ENCODE data around the gene DIP2C.
"Not testable (repeated sequence)": the region's sequence is repeated elsewhere in the genome, so short reads cannot be mapped to it uniquely, and the experiment has no call there.

Gene DIP2C

GRCh38 chr10:596725-597345 is 92.6 kb downstream of the DIP2C start:
- H3F3A ChIP-seq (ENCODE audit: low read depth), result no peaks in the 10 kb centered on the region
- H3K9me3 ChIP-seq (ENCODE audit: insufficient read depth, low read depth, low read length), result no peaks in the 10 kb centered on the region
- no peak overlapping the region for H3K4me2 ChIP-seq (ENCODE audit: low read depth, low read length, poor library complexity, severe bottlenecking)
- no peaks in the 10 kb centered on the region for H4K20me1 ChIP-seq (ENCODE audit: insufficient read depth, low read length, poor library complexity, severe bottlenecking)
- H3K4me3 ChIP-seq (ENCODE audit: low read length, poor library complexity, severe bottlenecking), result no peak overlapping the region
- H3K4me1 ChIP-seq (ENCODE audit: insufficient read depth, low read length, poor library complexity, severe bottlenecking), result no peaks in the 10 kb centered on the region
- H3K79me2 ChIP-seq (ENCODE audit: insufficient read depth, low read length), result no peaks in the 10 kb centered on the region
- H3K36me3 ChIP-seq (ENCODE audit: insufficient read depth, low read length), result no peaks in the 10 kb centered on the region
- no peaks in the 10 kb centered on the region for H3K27me3 ChIP-seq (ENCODE audit: insufficient read depth, low read length, poor library complexity, severe bottlenecking)
- no peak overlapping the region for H2AFZ ChIP-seq (ENCODE audit: low read length)
- no peaks in the 10 kb centered on the region for H3K9me2 ChIP-seq (replicated peaks; ENCODE audit: low read depth, low read length)
- no peak overlapping the region for H3K9ac ChIP-seq (ENCODE audit: low read depth, low read length, poor library complexity, severe bottlenecking)
- no peak for TF ChIP-seq CTCF (conservative IDR thresholded peaks at IDR 0.05; ENCODE audit: low read length)
- TF ChIP-seq EZH2phosphoT487 (IDR thresholded peaks at IDR 0.05; ENCODE audit: borderline replicate concordance), result no peak

GRCh38 chr10:596131-596530 is 93.3 kb downstream of the DIP2C start:
- not testable (repeated sequence) for H3K4me1 ChIP-seq (ENCODE audit: insufficient read depth, low read length, poor library complexity, severe bottlenecking); H3K4me2 ChIP-seq (ENCODE audit: low read depth, low read length, poor library complexity, severe bottlenecking); H3K27me3 ChIP-seq (ENCODE audit: insufficient read depth, low read length, poor library complexity, severe bottlenecking); H3K9ac ChIP-seq (ENCODE audit: low read depth, low read length, poor library complexity, severe bottlenecking); H3K79me2 ChIP-seq (ENCODE audit: insufficient read depth, low read length); H3K9me2 ChIP-seq (replicated peaks; ENCODE audit: low read depth, low read length); H3K36me3 ChIP-seq (ENCODE audit: insufficient read depth, low read length); H2AFZ ChIP-seq (ENCODE audit: low read length); H3K4me3 ChIP-seq (ENCODE audit: low read length, poor library complexity, severe bottlenecking); H3F3A ChIP-seq (ENCODE audit: low read depth); H4K20me1 ChIP-seq (ENCODE audit: insufficient read depth, low read length, poor library complexity, severe bottlenecking); H3K9me3 ChIP-seq (ENCODE audit: insufficient read depth, low read depth, low read length)

GRCh38 chr10:595473-595872 is 94.0 kb downstream of the DIP2C start:
- Histone ChIP-seq H4K20me1 (ENCODE audit: insufficient read depth, low read length, poor library complexity, severe bottlenecking) (no peaks in the 10 kb centered on the region), H3K9me3 (ENCODE audit: insufficient read depth, low read depth, low read length) (no peaks in the 10 kb centered on the region), H3K79me2 (ENCODE audit: insufficient read depth, low read length) (no peaks in the 10 kb centered on the region), H3F3A (ENCODE audit: low read depth) (no peaks in the 10 kb centered on the region), H3K9me2 (replicated peaks; ENCODE audit: low read depth, low read length) (no peaks in the 10 kb centered on the region), H3K9ac (ENCODE audit: low read depth, low read length, poor library complexity, severe bottlenecking) (no peak overlapping the region), H3K4me3 (ENCODE audit: low read length, poor library complexity, severe bottlenecking) (no peak overlapping the region), H3K4me2 (ENCODE audit: low read depth, low read length, poor library complexity, severe bottlenecking) (no peak overlapping the region), H2AFZ (ENCODE audit: low read length) (no peak overlapping the region), H3K27me3 (ENCODE audit: insufficient read depth, low read length, poor library complexity, severe bottlenecking) (no peaks in the 10 kb centered on the region), H3K36me3 (ENCODE audit: insufficient read depth, low read length) (no peaks in the 10 kb centered on the region), H3K4me1 (ENCODE audit: insufficient read depth, low read length, poor library complexity, severe bottlenecking) (no peaks in the 10 kb centered on the region)
- TF ChIP-seq CTCF (conservative IDR thresholded peaks at IDR 0.05; ENCODE audit: low read length) (no peak), EZH2phosphoT487 (IDR thresholded peaks at IDR 0.05; ENCODE audit: borderline replicate concordance) (no peak)

- H3K9me2 ChIP-seq (replicated peaks; ENCODE audit: low read depth, low read length), result no peaks in the 10 kb centered on the region
- H3K4me1 ChIP-seq (ENCODE audit: insufficient read depth, low read length, poor library complexity, severe bottlenecking), result no peaks in the 10 kb centered on the region
- no peaks in the 10 kb centered on the region for H4K20me1 ChIP-seq (ENCODE audit: insufficient read depth, low read length, poor library complexity, severe bottlenecking)
- H3K4me3 ChIP-seq (ENCODE audit: low read length, poor library complexity, severe bottlenecking), result no peak overlapping the region
- no peaks in the 10 kb centered on the region for H3K27me3 ChIP-seq (ENCODE audit: insufficient read depth, low read length, poor library complexity, severe bottlenecking)
- TF ChIP-seq EZH2phosphoT487 (IDR thresholded peaks at IDR 0.05; ENCODE audit: borderline replicate concordance), result no peak
- no peak for TF ChIP-seq CTCF (conservative IDR thresholded peaks at IDR 0.05; ENCODE audit: low read length)
- no peak overlapping the region for H3K4me2 ChIP-seq (ENCODE audit: low read depth, low read length, poor library complexity, severe bottlenecking)
- H3K36me3 ChIP-seq (ENCODE audit: insufficient read depth, low read length), result no peaks in the 10 kb centered on the region
- no peak overlapping the region for H3K9ac ChIP-seq (ENCODE audit: low read depth, low read length, poor library complexity, severe bottlenecking)
- no peaks in the 10 kb centered on the region for H3F3A ChIP-seq (ENCODE audit: low read depth)
- H3K79me2 ChIP-seq (ENCODE audit: insufficient read depth, low read length), result no peaks in the 10 kb centered on the region
- H2AFZ ChIP-seq (ENCODE audit: low read length), result no peak overlapping the region
- H3K9me3 ChIP-seq (ENCODE audit: insufficient read depth, low read depth, low read length), result no peaks in the 10 kb centered on the region
Measured at GRCh38 chr10:594584-595270, 94.7 kb downstream of the DIP2C start.

All from Loucy (cell line).